LNCaP clone FGC (cell line): Measurements from ENCODE around the gene IL17RE.
"Not testable (repeated sequence)": the region's sequence is repeated elsewhere in the genome, so short reads cannot be mapped to it uniquely, and the experiment has no call there.

Experiments
- DNase-seq: peaks from one replicate; pipeline ENCODE4 v3.0.0-alpha.2; 2011; ENCODE audit warnings: low read depth
- H3K4me3 ChIP-seq: 2 replicates; pipeline ENCODE4 v1.5.1; 2011; ENCODE audit warnings: mild to moderate bottlenecking, low read depth, low read length, control low read depth
- TF ChIP-seq, protein P1 (sequence below): IDR thresholded peaks from 2 replicates; pipeline ENCODE4 v1.5.1; 2012; ENCODE audit warnings: mild to moderate bottlenecking; ENCODE audit not compliant: control insufficient read depth, insufficient read depth; ENCODE audit errors: extremely low read depth

IL17RE gene

DNA sequence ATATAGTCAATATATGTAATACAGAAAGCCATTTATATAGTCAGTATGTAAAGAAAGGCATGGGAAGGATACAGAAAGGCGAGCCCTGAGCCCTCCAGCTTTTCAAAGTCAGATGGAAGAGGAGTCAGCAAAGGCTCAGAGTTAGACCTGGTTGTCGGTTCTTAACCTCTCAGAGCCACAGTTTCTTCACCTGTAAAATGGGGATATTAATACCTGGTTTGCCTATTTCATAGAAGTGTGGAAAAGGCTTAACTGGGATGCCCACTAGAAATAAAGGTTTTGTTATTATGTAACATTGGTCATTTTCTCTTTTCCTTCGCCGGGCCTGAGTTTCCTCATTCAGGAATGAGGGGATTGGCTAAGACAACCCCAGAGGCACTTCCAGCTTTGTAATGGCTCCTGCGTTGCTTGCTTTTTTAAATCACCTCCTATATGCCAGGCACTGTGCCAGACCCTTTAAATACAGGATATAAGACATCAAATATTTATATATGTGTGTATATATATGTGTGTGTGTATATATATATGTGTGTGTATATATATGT is 33.4 kb downstream of the IL17RE start:
- TF ChIP-seq, protein P1, sequence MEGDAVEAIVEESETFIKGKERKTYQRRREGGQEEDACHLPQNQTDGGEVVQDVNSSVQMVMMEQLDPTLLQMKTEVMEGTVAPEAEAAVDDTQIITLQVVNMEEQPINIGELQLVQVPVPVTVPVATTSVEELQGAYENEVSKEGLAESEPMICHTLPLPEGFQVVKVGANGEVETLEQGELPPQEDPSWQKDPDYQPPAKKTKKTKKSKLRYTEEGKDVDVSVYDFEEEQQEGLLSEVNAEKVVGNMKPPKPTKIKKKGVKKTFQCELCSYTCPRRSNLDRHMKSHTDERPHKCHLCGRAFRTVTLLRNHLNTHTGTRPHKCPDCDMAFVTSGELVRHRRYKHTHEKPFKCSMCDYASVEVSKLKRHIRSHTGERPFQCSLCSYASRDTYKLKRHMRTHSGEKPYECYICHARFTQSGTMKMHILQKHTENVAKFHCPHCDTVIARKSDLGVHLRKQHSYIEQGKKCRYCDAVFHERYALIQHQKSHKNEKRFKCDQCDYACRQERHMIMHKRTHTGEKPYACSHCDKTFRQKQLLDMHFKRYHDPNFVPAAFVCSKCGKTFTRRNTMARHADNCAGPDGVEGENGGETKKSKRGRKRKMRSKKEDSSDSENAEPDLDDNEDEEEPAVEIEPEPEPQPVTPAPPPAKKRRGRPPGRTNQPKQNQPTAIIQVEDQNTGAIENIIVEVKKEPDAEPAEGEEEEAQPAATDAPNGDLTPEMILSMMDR, result no peak
- H3K4me3 ChIP-seq, result no peak overlapping the region
- no peak for DNase-seq

DNA sequence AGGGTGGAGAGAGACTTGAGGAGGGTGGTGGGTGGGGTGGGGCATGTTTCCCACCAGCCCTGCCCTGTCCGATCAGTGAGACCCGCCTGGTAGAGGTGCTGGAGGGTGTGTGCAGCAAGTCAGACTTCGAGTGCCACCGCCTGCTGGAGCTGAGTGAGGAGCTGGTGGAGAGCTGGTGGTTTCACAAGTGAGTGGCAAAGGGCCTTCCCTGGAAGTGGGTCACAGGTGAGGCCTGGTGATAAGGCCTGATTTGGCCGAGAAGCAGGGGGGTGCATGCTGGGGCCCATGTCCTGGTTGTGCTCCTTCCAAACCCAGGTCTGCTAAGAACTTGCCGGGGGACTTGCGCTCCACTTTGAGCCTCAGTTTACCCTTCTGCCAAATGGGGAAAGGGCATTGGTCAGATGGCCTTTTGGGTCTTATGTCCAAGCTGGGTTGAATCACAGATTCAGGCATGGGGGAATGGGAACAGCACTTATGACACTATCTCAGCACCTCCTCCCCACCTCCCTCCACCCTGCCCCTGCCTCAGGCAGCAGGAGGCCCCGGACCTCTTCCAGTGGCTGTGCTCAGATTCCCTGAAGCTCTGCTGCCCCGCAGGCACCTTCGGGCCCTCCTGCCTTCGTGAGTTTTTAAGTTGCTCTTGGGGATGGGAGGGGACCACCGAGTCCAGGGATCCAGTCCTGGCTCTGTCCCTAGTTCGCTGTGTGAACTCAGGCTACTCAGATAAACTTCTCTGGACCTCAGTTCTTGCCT is 35.0 kb downstream of the IL17RE start:
- H3K4me3 ChIP-seq, result no peak overlapping the region
- DNase-seq, result no peak
- TF ChIP-seq, protein P1, result no peak

DNA sequence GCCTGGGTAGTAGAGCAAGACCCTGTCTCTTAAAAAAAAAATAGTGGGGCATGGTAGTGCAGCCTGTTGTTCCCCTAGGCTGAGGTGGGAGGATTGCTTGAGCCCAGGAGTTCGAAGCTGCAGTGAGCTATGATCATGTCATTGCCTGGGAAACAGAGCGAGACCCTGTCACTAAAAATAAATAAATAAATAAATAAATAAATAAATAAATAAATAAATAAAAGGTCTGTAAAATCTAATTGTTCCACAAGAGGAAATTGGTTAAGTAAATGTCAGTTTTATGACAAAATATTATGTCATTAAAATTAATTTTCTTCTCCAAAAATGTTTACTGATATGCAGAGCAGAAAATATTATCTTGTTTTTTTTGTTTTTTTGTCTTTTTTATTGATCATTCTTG is 36.3 kb downstream of the IL17RE start:
- no peak overlapping the region for H3K4me3 ChIP-seq
- TF ChIP-seq, protein P1, result no peak
- no peak for DNase-seq

DNA sequence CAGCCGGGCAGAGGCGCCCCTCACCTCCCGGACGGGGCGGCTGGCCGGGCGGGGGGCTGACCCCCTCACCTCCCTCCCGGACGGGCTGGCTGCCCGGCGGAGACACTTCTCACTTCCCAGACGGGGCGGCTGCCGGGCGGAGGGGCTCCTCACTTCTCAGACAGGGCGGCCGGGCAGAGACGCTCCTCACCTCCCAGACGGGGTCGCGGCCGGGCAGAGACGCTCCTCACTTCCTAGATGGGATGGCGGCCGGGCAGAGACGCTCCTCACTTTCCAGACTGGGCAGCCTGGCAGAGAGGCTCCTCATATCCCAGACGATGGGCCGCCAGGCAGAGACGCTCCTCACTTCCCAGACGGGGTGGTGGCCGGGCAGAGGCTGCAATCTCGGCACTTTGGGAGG is 37.3 kb downstream of the IL17RE start:
- not testable (repeated sequence) for H3K4me3 ChIP-seq, DNase-seq

DNA sequence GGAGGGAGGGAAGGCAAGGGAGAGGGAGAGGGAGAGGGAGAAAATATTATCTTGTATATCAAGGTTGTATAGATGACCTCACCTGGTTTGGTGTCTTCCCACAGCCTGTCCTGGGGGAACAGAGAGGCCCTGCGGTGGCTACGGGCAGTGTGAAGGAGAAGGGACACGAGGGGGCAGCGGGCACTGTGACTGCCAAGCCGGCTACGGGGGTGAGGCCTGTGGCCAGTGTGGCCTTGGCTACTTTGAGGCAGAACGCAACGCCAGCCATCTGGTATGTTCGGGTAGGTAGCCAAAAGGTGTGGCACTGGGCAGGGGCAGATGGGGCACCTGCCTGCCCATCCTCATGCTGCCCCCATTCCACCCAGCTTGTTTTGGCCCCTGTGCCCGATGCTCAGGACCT is 38.1 kb downstream of the IL17RE start:
- DNase-seq, result no peak
- TF ChIP-seq, protein P1, result no peak
- no peak overlapping the region for H3K4me3 ChIP-seq

DNA sequence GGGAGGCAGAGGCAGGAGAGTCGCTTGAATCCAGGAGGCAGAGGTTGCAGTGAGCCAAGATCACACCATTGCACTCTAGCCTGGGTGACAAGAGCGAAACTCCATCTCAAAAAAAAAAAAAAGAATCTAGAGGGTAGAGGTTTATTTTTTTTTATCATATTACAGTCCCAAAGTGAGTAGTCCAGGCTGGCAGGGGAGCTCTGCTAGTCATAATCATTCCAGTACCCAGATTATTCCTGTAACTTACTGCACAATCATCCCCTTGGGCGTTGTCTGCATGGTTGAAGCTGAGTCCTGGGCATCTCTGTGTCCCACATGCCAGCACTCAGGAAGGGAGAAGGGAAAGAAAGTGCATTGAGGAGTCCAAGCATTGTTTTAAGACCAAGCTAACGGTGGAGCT is 39.5 kb downstream of the IL17RE start:
- TF ChIP-seq, protein P1, result no peak
- no peak overlapping the region for H3K4me3 ChIP-seq
- DNase-seq, result no peak

DNA sequence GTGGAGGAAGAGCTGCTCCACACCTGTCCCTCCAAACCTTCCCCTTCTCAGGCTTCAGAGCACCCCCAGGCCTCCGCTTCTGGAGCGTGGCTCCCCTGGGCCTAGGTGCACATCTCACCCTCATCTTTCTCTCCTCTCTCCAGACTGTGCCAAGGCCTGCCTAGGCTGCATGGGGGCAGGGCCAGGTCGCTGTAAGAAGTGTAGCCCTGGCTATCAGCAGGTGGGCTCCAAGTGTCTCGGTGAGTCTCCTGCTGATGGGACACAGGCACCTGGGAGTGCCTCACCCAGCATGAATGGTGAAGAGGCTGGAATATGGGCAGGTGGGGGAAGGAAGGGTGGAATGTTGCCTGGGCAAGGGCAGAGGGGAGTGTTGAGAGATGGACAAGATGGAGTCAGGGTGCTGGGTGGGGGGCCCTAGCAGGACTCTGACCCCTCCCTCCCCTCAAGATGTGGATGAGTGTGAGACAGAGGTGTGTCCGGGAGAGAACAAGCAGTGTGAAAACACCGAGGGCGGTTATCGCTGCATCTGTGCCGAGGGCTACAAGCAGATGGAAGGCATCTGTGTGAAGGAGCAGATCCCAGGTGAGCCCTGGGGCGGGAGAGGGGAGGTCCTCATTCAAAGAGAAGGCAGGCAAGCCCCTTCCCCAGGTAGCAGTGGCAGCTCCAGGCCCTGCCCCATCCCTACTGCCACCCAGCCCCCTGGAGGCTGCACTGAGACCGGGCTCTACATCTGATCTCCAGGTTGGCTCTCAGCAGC is 40.5 kb downstream of the IL17RE start:
- no peak for DNase-seq
- TF ChIP-seq, protein P1, result no peak
- H3K4me3 ChIP-seq, result no peak overlapping the region
